Left lobe of liver (tissue), 2 donors: ENCODE measurements around the gene RMC1. TPM values are rescaled to one million over a fixed set of nuclear protein-coding genes. Genes with fewer than 3 reads are reported as not detected.
"Not testable (repeated sequence)": the region's sequence is repeated elsewhere in the genome, so short reads cannot be mapped to it uniquely, and the experiment has no call there.

Source experiments
- ATAC-seq: fragments of 200-7000 bp; cut with Tn5 transposase; one replicate; pipeline ENCODE4 v1.9.1; 2020; ENCODE audit warnings: mild to moderate bottlenecking, moderate library complexity
- DNase-seq: peaks from one replicate; pipeline ENCODE4 v3.0.0-alpha.2; 2020; ENCODE audit warnings: low spot score
- total RNA-seq: library from RNA; stranded (reverse); gene quantifications from one replicate; pipeline ENCODE4 v1.2.1, GENCODE V29; 2021
- donor health status: DM: no; HTN: no; CAD: no; lungs with moderate emphysema.
- donor health status: DM: no; HTN: yes; CAD: no.

RMC1 gene
- total RNA-seq, 1 donor from 2014 or later = 18.0 TPM

DNA sequence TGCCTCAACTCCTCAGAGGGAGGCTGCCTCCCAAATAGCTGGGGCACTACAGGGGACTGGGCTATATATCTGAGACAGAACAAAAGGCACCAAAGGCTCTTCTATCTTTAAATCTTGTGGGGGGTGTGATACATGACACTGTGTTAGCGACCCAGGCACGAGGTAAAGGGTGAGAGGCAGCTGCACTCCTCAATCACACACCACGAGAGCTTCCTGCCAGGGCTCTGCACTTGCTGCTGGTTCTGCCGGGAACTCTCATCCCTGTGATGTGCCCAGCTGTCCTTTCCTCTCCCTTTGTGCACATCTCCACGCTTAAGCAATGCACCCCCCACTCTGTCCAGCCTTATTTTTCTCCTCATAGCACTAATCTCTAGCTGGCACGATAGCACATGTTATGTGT, 50.6 kb downstream of the RMC1 start:
- no peak for DNase-seq

DNA sequence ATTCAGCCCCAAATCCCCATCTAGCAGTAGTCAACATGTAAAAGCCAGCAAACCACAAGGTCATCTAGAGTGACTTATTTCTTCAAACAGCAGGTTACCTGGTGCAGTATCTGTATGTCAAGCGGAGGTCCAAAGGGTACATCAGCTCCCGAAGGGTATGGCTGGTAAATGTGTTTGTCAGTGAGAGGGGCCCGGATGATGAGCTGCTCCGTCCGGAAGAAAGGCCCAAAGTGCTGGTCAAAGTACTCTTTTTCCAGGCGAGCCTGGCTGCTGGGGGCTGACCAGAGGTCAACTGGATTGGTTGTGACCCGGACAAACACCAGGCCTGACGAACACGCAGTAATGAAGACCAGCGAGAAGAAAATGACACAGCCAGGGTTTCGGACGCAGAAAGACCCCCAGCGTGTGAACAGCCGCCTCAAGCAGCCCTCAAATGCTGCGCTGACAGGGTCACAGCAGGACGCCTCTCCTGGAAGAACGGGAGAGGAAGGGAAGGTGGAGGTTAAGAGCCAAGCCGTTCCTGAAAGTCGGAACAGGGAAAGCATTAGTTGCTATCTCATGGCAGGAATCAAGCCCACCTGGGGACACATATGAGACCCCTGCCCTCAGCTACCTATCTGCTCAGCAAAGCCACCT, 53.0 kb downstream of the RMC1 start:
- ATAC-seq (peak; percentile 75), DNase-seq (no peak)

More for the DNA sequence above, 50.6 kb downstream of the RMC1 start:
- ATAC-seq = no peak

DNA sequence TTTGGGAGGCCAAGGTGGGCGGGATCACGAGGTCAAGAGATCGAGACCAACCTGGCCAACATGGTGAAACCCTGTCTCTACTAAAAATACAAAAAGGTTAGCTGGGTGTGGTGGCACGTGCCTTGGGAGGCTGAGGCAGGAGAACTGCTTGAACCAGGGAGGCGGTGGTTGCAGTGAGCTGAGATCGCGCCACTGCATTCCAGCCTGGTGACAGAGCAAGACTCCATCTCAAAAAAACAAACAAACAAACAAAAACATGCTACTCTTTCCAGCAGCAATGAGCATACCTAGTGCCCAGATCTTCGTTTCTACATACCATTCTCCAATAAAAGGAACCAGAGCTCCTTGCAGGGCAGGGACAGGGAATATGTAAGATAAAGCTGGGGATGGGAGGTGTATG, 54.2 kb downstream of the RMC1 start:
- not testable (repeated sequence) for DNase-seq, ATAC-seq

DNA sequence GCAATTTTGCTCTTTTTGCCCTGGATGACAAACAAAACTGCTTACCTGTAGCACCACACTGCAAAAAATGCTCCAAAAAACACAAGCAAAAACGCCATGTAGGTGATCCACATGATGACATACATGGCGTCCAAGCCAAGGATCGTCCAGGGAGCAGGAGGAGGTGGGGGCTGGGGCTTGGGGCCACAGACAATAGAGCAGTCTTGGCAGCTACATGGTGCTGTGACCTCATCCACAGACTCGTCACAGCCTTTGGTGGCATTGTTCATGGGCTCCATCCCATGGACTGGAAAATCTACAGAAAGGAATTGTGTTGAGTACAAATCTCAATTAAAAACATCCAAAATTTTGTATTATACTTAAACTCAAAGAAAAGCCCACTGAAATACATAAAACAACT, 56.9 kb downstream of the RMC1 start:
- ATAC-seq (no peak), DNase-seq (no peak)

DNA sequence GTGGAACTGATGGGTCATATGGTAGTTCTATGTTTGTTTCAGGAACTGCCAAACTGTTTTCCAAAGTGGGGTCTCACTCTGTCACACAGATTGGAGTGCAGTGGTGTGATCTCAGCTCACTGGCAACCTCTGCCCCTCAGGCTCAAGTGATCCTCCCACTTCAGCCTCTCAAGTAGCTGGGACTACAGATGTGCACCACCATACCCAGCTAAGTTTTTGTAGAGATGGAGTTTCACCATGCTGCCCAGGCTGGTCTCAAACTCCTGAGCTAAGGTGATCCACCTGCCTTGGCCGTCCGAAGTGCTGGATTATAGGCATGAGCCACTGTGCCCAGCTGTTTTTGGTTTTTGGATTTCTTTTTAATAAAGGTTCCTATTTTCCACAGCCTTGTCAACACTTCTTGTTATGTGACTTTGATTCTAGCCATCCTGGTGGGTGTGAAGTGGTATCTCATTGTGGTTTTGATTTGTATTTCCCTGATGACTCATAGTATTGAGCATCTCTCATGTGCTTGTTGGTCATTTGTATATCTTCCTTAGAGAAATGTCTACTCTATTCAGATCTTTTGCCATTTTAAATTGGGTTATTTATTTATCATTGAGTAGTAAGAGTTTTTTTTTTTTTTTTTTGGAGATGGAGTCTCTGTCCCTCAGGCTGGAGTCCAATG, 60.2 kb downstream of the RMC1 start:
- ATAC-seq (no peak), DNase-seq (no peak)

DNA sequence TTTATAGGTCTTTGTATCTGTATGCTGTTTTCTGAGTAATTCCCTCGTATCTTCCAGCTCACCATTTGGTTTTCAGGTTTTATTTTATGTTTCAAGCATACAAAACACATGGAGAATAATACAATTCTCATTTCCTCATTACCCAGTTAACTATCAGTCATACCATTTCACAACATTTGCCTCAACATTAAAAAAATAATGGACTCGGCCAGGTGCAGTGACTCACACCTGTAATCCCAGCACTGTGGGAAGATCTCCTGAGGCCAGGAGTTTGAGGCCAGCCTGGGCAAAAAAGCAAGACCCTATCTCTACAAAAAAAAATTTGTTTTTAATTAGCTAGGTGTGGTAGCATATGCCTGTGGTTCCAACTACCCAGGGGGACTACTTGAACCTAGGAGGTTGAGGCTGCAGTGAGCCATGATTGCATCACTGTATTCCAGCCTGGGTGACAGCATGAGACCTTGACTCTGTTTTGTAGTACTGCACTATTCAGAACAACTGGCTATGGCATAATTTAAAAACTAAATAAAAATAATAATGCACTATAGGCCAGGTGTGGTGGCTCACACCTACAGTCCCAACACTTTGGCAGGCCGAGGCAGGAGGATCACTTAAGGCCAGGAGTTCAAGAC, 62.7 kb downstream of the RMC1 start:
- DNase-seq (no peak), ATAC-seq (no peak)

DNA sequence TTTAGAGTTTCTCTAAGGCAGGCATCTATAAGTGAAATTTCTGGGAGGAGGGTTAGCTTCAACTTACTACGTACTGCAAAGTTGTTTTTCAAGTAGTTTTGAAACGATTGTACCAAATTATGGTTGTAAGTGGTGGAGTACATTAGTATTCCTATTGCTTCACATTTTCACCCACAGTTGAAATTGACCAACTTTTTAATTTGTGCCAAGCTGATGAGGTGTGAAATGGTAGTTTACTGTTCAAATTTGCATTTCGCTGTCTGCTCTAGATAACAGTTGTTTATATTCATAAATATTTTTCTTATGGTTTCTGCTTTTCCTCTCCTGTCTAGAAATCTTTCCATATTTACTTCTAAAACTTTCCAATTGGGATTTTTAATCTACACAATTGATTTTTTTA, 64.4 kb downstream of the RMC1 start:
- no peak for DNase-seq
- ATAC-seq = no peak

DNA sequence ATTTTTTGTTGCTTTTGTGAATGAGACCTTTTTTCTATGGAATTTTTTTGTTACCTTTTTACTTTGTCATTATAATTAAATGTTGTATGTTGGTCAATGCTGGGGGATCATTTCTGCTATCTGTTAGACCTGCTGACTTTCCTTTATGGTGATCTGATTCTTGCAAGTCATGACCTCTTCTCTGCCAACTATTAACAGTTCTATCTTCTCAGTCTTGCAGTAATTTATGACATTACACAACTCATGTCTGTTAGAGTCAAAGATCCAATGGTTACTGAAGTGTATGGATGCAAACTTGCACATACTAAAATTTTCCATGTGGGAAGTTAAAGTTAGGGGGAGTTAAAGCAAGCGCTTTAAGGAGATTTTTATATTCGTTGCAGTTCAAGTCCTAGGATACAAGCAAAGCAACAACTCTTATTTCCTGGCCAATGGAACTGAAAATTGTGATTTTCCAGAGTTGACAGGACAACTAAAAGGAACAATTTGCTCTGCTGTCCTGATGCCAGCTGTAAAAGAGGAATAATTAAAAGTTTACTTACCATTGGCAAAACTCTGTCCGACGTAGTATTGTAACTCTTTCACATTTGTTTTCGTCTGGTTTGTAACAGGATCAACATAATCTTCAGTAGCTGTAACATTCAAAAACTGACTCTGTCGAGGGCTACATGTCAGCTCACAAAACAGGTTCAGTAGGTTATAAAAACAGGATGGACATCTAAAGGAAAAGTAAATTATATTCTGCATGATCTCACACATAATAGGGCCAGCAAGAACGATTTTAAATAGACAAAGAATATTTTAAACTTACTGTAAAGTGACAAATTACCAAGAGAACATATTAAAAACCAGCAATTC, 65.2 kb downstream of the RMC1 start:
- DNase-seq (no peak), ATAC-seq (no peak)

DNA sequence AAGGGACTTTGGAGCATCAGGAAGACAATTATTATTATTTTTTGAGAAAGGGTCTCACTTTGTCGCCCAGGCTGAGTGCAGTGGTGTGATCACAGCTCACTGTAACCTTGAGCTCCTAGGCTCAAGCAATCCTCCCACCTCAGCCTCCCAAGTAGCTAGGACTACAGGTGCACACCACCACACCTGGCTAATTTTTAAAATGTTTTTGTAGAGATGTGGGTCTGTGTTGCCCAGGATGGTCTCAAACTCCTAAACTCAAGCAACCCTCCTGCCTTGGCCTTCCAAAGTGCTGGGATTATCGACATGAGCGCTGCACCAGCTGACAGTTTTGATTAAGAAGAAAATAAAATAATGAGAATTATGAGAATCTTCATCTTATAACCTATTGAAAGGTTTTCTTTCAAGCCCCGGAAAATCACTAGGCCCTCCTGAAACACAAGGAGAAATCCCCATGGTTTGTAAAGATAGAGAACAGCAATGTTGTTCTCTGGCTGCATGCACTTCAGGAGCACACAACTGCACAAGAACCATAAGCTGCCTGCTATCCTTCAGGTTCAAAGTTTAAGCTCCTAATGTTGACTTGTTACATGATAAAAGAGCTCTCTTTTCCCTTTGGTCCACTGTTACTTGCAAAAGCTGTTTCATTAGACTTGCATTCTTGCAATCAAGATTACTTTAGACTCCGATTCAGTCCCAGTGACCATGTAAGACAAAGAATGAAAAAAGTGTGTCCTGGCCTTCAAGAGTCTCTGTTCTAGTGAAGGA, 66.2 kb downstream of the RMC1 start:
- ATAC-seq (peak; percentile 79), DNase-seq (no peak)

DNA sequence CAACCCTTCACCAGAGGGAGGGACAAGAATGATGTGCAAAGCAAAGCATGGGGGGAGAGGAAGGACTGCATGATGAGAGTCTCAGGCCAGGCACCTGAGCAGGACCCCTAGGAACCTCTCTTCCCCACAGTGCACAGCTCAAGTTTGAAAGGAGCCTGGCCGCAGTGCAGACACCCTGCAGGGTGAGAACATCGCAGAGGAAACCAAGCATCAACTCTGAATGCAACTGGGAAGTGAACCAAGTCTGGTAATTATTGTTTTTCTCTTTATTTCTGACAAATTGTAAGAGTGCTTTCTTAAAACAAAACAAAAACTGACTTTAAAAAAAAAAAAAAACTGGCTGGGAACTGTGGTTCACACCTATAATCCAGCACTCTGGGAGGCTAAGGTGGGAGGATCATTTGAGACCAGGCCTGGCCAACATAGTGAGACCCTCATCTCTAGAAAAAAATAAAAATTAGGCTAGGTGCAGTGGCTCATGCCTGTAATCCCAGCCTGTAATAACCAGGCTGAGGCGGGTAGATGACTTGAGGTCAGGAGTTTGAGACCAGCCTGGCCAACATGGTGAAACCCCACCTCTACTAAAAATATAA, 67.7 kb downstream of the RMC1 start:
- DNase-seq (no peak), ATAC-seq (no peak)

DNA sequence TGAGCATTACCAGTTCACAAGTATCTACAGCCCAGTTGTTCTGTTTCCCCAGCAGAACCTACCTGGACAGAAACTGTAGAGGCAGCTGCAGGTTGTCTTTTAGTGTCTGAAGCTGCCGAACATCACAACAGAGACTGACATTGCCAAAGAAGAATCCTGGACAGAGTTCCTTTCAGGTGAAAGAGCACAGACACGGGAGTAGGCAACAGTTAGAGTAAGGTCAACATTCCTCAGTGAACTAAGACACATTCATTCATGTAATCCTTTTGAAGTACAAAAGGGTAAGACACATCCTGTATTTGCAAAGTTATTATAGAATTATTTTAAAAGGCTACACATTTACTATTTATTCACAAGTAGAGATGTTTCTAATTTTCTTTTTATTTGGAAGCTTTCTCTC, 68.7 kb downstream of the RMC1 start:
- ATAC-seq (peak; percentile 70), DNase-seq (no peak)

DNA sequence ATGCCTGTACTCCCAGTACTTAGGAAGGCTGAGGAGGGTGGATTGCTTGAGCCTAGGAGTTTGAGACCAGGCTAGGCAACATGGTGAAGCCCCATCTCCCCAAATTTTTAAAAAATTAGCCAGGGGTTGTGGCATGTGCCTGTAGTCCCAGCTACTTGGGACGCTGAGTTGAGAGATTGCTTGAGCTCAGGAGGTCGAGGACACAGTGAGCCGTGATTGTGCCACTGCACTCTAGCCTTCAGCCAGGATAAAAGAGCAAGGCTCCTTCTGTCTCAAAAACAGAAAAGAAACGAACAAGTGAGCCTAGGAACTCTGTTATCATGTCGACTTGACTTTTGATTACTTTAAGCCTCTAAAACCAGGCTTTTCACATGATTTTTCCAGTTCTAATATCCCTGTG, 69.3 kb downstream of the RMC1 start:
- ATAC-seq (peak; percentile 25), DNase-seq (no peak)

DNA sequence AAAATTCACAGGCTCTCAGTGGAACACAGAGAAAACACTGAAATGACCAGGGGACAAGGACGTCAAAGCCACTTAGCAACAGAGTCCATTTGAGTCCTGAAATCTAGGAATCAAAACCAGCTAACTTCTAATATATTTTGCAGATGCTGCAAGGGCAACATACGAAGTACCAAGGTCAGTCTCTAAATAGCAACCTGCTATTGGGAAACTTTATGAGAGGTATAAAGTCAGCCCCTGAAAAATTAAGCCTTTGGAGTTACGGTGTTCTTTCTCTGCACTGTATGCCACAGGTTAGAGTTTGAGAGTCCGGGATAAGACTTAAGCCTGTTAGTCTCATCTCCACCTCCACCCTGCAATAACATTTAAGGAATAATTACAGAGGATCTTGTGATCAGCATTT, 69.7 kb downstream of the RMC1 start:
- peak; percentile 55 for ATAC-seq

DNA sequence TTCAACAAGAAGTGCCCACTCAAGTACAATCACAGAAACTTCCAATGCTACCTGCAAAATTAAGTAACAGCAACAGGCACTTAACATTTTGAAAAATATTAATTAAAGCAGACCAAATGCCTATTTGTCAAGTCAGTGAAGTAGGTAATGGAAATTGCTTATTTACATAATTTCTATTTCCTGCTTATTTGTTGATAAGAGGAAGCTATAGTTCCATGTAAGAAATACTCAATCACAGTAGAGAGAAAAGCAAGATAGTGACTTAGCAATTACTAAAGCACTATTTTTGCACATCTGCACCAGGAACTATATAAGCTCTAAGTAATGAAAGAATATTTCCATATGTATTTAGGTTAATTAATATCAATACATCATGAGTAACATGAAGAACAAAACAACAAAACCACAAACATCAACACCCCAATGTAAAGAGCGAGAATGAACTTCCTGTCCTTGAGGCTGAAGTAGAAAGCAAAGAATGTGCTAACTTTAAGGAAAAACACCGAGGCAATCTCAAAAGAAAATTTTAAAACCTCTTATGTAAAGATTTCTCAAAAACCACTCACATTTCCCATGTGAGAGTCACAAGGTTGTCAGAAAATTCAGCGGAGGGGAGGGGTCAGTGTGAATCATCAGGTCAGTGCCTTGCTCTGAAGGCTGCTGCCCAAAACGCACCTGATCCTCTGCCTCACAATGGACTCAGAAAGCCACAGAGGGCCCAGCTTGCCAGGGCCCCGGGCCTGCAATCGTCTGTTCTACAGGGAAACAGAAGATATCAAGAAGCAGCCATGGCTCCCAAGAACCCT, 70.5 kb downstream of the RMC1 start:
- peak; percentile 32 for ATAC-seq
- DNase-seq = no peak

More for the DNA sequence above, 69.7 kb downstream of the RMC1 start:
- no peak for DNase-seq

DNA sequence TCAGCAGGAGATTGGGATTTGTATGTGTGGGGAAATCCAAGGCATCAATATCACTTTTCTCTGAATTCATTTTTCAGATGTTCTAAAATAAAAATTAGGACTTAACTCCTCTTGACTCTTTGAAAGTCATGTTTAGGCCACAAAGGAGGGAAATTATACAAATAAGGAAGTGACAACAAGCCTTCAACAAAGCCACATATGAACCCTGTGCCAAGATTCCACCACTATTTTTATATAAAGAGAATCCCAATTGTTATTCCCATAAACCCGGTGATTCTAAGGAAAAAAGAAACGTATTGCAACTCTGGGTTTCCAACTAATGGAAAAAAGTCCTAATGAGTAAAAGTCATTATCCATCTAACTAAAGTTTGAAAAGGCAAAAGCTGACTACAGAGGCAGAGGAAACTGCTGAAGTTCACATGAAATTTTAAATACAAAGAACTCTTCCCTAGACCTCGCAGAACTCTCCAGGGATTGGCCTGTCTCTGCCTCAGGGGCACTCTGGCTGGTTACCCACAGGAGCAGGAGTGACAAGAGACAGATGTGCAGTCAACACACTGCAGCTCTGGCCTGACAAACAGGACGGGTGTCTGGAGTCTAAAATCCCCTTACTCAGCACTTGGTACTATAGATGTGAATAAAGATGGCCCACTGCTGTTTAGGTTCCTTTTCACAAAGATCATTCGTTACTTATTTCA, 71.4 kb downstream of the RMC1 start:
- DNase-seq (no peak), ATAC-seq (no peak)

DNA sequence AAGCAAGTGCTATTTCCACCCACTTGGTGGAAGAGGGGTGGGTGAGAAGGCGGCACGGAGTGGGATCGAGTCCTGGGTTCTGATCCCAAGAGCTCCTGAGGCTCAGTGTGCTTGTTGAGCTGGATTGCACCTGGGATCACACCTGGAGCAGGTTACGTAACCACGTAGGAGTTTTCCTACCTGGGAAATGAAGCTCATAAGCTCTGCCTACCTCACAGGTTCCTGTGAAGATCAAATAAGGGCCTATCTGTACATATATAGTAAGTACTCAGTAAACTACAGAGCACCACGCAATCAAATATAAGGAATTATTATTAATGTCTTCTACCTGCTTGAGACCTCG, 72.0 kb downstream of the RMC1 start:
- DNase-seq (no peak), ATAC-seq (no peak)

DNA sequence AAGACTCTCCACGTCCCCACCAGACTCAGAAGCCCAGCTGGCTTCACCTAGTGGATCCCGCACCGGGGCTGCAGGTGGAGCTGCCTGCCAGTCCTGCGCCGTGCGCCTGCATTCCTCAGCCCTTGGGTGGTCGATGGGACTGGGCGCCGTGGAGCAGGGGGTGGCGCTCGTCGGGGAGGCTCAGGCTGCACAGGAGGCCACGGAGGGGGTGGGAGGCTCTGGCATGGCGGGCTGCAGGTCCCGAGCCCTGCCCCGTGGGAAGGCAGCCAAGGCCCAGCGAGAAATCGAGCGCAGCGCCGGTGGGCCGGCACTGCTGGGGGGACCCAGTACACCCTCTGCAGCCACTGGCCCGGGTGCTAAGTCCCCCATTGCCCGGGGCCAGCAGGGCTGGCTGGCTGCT, 74.2 kb downstream of the RMC1 start:
- DNase-seq, ATAC-seq: not testable (repeated sequence)

DNA sequence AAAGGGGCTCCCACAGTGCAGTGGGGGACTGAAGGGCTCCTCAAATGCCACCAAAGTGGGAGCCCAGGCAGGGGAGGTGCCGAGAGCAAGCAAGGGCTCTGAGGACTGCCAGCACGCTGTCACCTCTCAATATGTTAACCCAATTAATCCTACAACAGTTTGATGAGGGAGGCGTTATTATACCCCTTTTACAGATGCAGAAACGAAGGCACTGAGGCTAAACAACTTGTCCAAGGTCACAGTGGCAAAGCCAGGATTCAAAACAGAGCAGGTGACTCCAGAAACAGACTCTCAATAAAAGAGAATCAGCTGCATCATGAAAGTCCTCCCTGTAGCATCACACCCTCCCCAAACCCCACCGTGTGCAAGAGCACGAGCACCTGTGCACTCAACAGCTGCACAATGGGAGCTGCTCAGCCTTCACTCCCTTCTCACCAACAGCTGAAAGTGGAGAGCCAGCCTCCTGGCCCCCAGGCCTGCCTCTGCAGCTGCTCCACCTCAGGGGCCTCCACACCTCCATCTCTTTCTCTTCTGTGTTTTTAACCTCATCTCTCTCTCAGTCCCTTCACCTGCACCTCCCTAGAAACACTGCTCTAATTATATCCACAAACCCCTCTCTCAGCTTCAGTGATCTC, 74.9 kb downstream of the RMC1 start:
- DNase-seq = no peak
- ATAC-seq = no peak
